Measurements from ENCODE around the gene AMFR. TPM values are rescaled to one million over a fixed set of nuclear protein-coding genes. Genes with fewer than 3 reads are reported as not detected.

AMFR gene
- total and polyA plus RNA-seq, 2 of the 13 experiments (the other 11 are each of a cell fraction or from before 2014, with no cell fraction given), result 52.9 to 108 TPM

- TF ChIP-seq ZNF687 (CRISPR knock-in tag; IDR thresholded peaks at IDR 0.05), result peak; percentile 97
- peak; percentile 89 to 92 for TF ChIP-seq HMGXB4 (CRISPR knock-in tag; IDR thresholded peaks at IDR 0.05; ENCODE audit: borderline replicate concordance in 1 of 2, low read depth in 1 of 2)
- peak; percentile 90 for TF ChIP-seq ZBTB7B (CRISPR knock-in tag; IDR thresholded peaks at IDR 0.05)
- TF ChIP-seq PHF8 (CRISPR knock-in tag; IDR thresholded peaks at IDR 0.05), result peak; percentile 59; the same call in 1 of the 2 replicates
- TF ChIP-seq MEF2D (CRISPR knock-in tag; IDR thresholded peaks at IDR 0.05), result peak; percentile 64; the same call in 1 of the 2 replicates
- peak; percentile 95; the same call in 1 of the 2 replicates for TF ChIP-seq MTA1 (CRISPR knock-in tag; IDR thresholded peaks at IDR 0.05; ENCODE audit: borderline replicate concordance)
- TF ChIP-seq HHEX (CRISPR knock-in tag; IDR thresholded peaks at IDR 0.05), result no peak
- TF ChIP-seq CTCF (CRISPR knock-in tag; IDR thresholded peaks at IDR 0.05), result peak; percentile 87
- TF ChIP-seq UBTF (CRISPR knock-in tag; IDR thresholded peaks at IDR 0.05), result peak; percentile 75; the same call in 1 of the 2 replicates
- peak; percentile 77; the same call in 1 of the 2 replicates for TF ChIP-seq ZFP91 (CRISPR knock-in tag; IDR thresholded peaks at IDR 0.05; ENCODE audit: borderline replicate concordance)
- TF ChIP-seq ZFP82 (CRISPR knock-in tag; IDR thresholded peaks at IDR 0.05; ENCODE audit: borderline replicate concordance), result no peak
- 0 out of 2 replicates have a peak, but pooled peaks have one; percentile 54 for TF ChIP-seq ZNF782 (CRISPR knock-in tag; IDR thresholded peaks at IDR 0.05; ENCODE audit: borderline replicate concordance)
- no peak for TF ChIP-seq ZKSCAN8 (CRISPR knock-in tag; IDR thresholded peaks at IDR 0.05; ENCODE audit: borderline replicate concordance)
- peak; percentile 24; the same call in 1 of the 2 replicates for TF ChIP-seq GATAD1 (CRISPR knock-in tag; IDR thresholded peaks at IDR 0.05)
- TF ChIP-seq ZSCAN29 (CRISPR knock-in tag; conservative IDR thresholded peaks at IDR 0.05), result no peak
- no peak for TF ChIP-seq SP5 (CRISPR knock-in tag; IDR thresholded peaks at IDR 0.05; ENCODE audit: borderline replicate concordance, low read depth)
These were observed 67.5 kb downstream of the AMFR start (continued) for GRCh38 chr16:56357765-56358322.
